SK-N-MC (cell line): ENCODE measurements around the gene EDNRA.

Experiments
- EZH2 ChIP-seq: fragments of 200-600 bp; sonication (generic); IDR thresholded peaks from one replicate; pipeline ENCODE4 v1.6.1; 2017; ENCODE audit warnings: antibody characterized with exemption
- FOXP2 ChIP-seq: optimal IDR thresholded peaks from 2 replicates; pipeline ENCODE3; 2011; ENCODE audit warnings: mild to moderate bottlenecking, moderate library complexity; ENCODE audit not compliant: insufficient read depth; ENCODE audit errors: extremely low read length, control extremely low read depth
- POLR2AphosphoS5 ChIP-seq: IDR thresholded peaks from 2 replicates; pipeline ENCODE4 v1.6.1; 2012; ENCODE audit warnings: mild to moderate bottlenecking, low read depth, low read length, borderline replicate concordance

- TF ChIP-seq EZH2: no peak
- no peak for TF ChIP-seq POLR2AphosphoS5
- no peak for TF ChIP-seq FOXP2
Observed at GRCh38 chr4:147538711-147539110, 57.8 kb downstream of the EDNRA start.
